Measurements from ENCODE around the gene SKAP1. TPM values are rescaled to one million over a fixed set of nuclear protein-coding genes. Genes with fewer than 3 reads are reported as not detected.
A peak's percentile ranks its signal among the peaks of the same experiment; 100 is the strongest.

Gene SKAP1
- total RNA-seq, 4 donors from 2014 or later: 0.33 to 2.1 (median 1.0) TPM

- no peak for TF ChIP-seq POLR2A (IDR thresholded peaks at IDR 0.05)
- TF ChIP-seq CTCF (IDR thresholded peaks at IDR 0.05): no peak
- H3K27me3 ChIP-seq: no peaks in the 10 kb centered on the region
- H3K27ac ChIP-seq: no peak overlapping the region
- 73 to 79% methylated on average over 1 of the region's 1 CpG for WGBS, 2 donors
- H3K4me1 ChIP-seq: no peaks in the 10 kb centered on the region
- no peaks in the 10 kb centered on the region for H3K9me3 ChIP-seq
- DNase-seq: no peak
- intact Hi-C loops (cut with DNase I): no loop called here
- H3K36me3 ChIP-seq: no peaks in the 10 kb centered on the region
- H3K4me3 ChIP-seq (replicated peaks in 1 of 3): no peak overlapping the region
These were observed 201.3 kb downstream of the SKAP1 start for GRCh38 chr17:48228720-48229119.

- H3K27ac ChIP-seq: no peak overlapping the region
- no peak overlapping the region for H3K4me3 ChIP-seq (replicated peaks in 1 of 3)
- no peaks in the 10 kb centered on the region for H3K27me3 ChIP-seq
- no peak for TF ChIP-seq CTCF (IDR thresholded peaks at IDR 0.05)
- no peak for TF ChIP-seq POLR2A (IDR thresholded peaks at IDR 0.05)
- no peaks in the 10 kb centered on the region for H3K4me1 ChIP-seq
- 61 to 63% methylated on average over 6 of the region's 6 CpGs for WGBS, 2 donors
- DNase-seq: no peak
- intact Hi-C loops (cut with DNase I): no loop called here
- no peaks in the 10 kb centered on the region for H3K36me3 ChIP-seq
- no peaks in the 10 kb centered on the region for H3K9me3 ChIP-seq
These were observed 204.1 kb downstream of the SKAP1 start for GRCh38 chr17:48225725-48226567.

- H3K4me1 ChIP-seq: no peaks in the 10 kb centered on the region
- no peaks in the 10 kb centered on the region for H3K36me3 ChIP-seq
- no peaks in the 10 kb centered on the region for H3K27me3 ChIP-seq
- H3K9me3 ChIP-seq: no peaks in the 10 kb centered on the region
- intact Hi-C loops (cut with DNase I): no loop called here
- no peak overlapping the region for H3K4me3 ChIP-seq (replicated peaks in 1 of 3)
- no peak for DNase-seq
- no peak overlapping the region for H3K27ac ChIP-seq
- no peak for TF ChIP-seq POLR2A (IDR thresholded peaks at IDR 0.05)
- no peak for TF ChIP-seq CTCF (IDR thresholded peaks at IDR 0.05)
These were observed 206.1 kb downstream of the SKAP1 start for GRCh38 chr17:48223945-48224344.

GRCh38 chr17:48219617-48220016 lies 210.4 kb downstream of the SKAP1 start:
- no peak for TF ChIP-seq CTCF (IDR thresholded peaks at IDR 0.05)
- TF ChIP-seq POLR2A (IDR thresholded peaks at IDR 0.05): no peak
- Histone ChIP-seq H3K4me1 (no peaks in the 10 kb centered on the region), H3K4me3 (replicated peaks in 1 of 3) (no peak overlapping the region), H3K9me3 (no peaks in the 10 kb centered on the region), H3K27me3 (no peaks in the 10 kb centered on the region), H3K36me3 (no peaks in the 10 kb centered on the region), H3K27ac (no peak overlapping the region)
- intact Hi-C loops (cut with DNase I): no loop called here
- 48 to 67% methylated on average over 1 of the region's 1 CpG for WGBS, 2 donors
- DNase-seq: no peak

- WGBS, 2 donors: 40 to 57% methylated on average over 1 of the region's 1 CpG
- Histone ChIP-seq H3K9me3 (no peaks in the 10 kb centered on the region), H3K27ac (no peak overlapping the region), H3K4me1 (no peaks in the 10 kb centered on the region), H3K36me3 (no peaks in the 10 kb centered on the region), H3K27me3 (no peaks in the 10 kb centered on the region), H3K4me3 (replicated peaks in 1 of 3) (no peak overlapping the region)
- TF ChIP-seq POLR2A (IDR thresholded peaks at IDR 0.05) (no peak), CTCF (IDR thresholded peaks at IDR 0.05) (peak in 1 of 6 experiments; percentile 25)
- intact Hi-C loops (cut with DNase I): no loop called here
- DNase-seq: no peak
These were observed 214.4 kb downstream of the SKAP1 start for GRCh38 chr17:48215583-48216139.

All from thyroid gland (tissue), 4 donors.